Suppressor macrophage treated with lipopolysaccharide for 1 hour (primary cell): Measurements from ENCODE around the gene TF.
A peak's percentile ranks its signal among the peaks of the same experiment; 100 is the strongest.

Experiments used
- DNase-seq, 3 donors: peaks; one replicate each; pipeline ENCODE4 v3.0.0-alpha.2; 2020 to 2022

The TF gene

DNA sequence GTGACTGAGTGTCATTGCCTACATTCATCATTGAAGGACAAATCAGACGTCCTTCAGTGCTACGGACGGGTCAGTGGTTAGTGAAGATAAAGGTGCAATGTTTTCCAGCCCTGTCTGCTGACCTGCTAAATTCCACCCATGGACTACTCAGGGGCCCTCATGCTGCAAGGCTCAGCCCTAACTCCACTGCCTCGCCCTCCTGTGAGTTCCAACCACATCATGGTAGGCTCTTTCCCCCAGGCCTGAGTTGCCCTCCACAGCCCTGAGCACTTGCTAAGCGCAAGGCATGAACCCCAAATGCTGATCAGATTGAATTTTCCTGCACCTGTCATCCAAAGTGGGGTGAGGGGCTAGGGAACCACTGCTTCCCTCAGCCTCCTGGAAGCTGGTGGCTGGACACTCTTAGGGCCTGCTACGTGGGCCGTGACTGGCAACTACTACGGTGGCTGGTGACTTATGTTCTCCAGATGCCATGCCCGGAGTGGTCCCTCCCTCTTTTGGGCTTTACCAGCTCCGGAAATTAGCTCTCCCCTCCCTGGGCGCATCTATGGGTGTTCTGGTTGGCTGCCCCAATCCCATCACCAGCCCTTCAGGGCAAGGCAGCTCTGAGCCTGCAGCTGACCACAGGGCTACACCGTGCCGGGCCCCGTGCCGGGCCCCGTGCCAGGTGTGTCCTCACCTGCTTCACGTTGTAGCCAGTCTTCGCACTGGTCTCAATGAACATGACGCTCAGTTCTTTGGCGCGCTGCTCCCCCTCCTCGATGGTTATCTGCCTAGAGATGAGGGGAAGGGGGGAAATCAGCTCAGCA, 91.5 kb downstream of the TF start:
- DNase-seq = no peak

DNA sequence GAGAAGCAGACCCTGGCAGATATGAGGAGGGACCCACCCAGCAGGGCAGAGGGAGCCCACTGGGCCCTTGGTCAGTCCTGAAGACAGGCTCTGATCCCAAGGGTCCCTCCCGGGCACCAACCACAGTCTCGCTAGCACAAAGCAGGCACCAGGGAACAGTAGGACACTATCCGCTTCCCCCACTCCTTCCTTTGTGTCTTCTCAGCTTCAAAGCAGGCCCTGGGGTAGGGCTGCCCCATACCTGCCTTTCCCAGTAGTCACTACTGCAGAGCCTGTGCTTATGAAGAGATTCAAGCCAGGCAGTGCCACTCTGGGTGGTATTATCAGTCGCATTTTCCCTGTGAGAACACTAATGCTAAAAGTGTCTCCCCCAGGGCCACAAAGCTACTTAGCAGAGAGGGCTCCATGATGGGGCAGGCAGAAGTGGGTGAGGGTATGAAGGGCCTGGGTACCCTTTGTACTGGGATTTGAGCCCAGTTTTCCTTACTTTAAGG, 92.2 kb downstream of the TF start:
- no peak for DNase-seq

DNA sequence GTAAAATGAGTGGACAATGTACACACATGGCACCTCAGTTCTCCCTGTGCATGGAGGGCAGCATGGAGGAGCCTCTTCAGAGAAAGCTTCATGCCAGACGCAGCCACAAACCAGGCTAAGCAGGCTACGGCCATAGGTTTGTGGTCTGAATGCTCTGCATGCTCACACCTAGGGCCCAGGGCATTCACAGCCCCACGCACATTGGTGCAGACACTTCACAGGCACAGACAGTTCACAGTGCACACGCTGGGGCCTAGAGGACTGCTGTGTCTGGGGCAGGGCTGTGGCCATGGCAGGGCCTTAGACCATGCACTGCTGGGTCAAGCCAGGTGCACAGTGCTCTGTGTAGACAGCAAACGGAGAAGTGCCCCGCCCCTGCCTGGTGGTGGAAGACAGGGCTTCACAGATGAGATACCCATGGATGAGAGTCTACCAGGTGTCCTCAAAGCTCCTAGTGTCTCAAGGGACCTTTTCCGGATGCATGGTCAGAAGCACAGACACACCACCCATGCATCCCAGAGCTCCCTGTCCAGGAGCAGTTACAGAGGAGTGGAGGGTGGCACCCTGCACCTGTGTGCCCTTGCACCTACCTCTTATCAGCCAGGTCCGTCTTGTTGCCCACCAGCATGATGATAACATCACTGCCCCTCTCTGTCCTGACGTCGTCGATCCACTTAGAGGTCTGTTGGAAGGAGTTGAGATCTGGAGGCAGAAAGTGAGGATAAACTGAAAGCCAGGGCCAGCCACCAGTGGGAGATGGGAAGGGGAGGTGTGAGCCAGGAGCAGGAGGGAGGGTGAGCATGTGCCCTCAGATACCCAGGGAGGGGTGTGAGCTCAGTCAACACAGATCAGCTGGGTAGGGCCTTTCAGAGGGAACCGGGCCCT, 93.0 kb downstream of the TF start:
- DNase-seq = no peak

DNA sequence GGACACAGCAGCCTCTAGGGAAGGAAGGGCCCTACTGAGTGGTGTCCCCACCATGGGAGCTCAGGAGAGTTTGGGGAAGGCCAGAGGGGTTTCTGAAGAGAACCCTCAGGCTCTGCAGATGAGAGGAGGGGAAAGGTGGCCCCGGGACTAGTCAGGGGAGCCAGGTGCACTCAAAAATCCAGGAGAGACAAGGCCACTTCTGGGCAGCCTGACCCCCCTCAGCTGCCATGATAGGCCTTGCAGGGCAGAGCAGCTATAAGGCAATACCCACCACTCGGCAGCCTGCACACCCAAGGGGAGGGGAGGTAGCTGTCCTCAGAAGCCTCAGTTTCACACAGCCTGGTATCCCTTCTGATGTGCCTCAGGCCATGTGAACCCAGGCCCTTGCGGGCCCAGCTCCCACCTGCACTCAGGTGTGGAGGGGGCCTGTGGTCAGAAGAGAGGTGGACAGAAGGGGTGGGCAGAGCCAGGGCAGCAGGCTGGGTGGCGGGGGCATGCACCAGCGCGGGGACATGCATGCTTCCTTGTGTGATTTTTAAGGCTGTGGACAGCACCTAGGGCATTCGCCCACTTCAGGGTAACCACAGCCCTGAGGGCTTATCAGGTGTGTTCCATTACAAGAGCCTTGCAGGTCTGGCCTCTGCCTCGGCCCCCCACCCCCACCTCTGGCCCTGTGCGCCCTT, 94.0 kb downstream of the TF start:
- DNase-seq = no peak

DNA sequence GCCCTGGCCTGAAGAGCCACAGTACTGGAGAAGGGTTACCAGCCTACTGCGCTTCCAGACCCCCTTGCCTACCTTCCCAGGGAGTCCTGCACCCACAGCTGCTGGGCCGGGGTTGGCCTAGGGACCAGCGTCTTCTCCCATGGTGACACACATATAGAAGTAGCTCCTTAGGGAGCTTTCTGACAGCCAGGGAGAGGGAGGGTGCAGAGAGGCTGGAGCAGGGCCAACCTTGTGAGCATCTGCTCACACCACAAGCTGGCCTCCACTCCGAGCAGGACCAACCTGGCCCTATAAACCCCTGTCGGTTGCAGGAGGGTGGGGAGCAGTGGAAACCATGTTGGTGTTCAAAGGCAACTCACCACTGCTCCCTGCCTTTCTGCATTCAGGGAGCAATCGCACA, 94.6 kb downstream of the TF start:
- no peak for DNase-seq

DNA sequence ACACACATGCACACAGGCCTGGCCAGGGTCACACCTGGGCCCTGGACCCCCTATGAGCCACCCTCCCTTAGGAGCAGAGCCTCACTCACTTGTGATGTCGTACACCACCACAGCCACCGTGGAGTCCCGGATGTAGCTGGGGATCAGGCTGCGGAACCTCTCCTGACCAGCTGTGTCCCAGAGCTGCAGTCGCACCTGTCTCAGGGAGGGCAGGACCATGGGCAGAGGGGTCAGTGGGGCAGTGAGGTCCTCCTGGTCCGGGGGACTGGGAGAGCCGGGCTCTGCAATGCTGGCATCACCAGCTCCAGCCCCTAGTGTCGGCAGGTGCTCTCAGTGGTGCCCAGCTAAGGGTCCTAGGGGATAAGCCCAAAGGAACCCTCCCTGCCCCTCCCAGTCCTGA, 95.0 kb downstream of the TF start:
- no peak for DNase-seq

DNA sequence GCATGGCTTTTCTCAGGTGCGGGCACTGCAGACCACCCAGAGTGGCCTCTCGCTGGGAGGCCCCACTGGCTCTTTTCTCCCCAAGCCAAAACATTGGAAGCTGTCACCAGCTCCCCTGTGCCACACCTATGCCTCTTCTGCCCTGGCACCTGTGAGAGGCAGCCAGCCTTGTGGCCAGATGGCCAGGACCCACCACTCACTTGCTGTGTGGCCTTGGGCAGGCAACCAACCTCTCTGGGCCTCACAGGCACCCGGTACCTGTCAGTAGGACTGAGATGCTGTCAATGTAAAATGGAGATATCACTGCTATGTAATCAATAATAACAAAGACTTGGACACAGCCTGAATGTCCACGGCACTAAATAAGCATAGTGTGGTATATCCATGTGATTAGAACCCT, 96.0 kb downstream of the TF start:
- DNase-seq = no peak

DNA sequence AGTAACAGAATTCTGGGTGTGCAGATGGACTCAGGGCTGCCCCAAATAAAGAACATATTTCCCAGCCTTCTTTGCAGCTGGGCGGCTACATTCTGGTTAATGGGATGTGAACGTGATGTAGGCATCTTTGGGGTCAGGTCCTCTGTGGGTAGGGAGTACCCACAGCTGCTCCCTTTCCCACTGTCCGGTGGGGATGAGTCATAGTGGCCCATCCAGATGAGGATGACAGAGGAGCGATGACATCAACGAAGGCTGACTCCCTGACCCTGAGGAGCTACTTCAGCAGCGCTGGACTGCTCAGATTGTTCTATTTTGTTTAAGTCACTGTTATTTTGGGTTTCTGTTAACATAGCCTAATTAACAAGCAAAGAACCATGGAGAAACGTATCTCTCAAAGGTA, 97.4 kb downstream of the TF start:
- DNase-seq = peak in 2 of 3 donors; percentile 12 to 18

DNA sequence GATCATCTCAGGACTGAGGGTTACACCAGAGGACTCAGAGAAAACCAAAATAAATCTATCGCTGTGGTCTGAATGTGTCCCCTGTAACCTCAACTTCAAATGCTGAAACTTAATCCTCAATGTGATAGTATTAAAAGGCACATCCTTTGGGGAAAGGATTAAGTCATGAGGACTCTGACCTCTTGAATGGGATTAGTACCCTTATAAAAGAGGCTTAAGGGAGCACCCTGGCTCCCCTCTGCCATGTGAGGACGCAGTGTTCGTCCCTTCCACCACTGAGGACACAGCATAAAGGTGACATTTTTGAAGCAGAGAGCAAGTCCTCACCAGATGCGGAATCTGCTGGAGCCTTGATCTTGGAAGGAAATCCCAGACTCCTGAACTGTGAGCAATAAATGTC, 98.9 kb downstream of the TF start:
- DNase-seq = no peak
